ENCODE data around the gene MSH5. TPM values are rescaled to one million over a fixed set of nuclear protein-coding genes. Genes with fewer than 3 reads are reported as not detected.

Gene MSH5
- total and polyA plus RNA-seq, 9 of the 15 experiments (the other 6 are each of a cell fraction or from before 2014, with no cell fraction given), result 12.5 to 104 (median 46.6) TPM

DNA sequence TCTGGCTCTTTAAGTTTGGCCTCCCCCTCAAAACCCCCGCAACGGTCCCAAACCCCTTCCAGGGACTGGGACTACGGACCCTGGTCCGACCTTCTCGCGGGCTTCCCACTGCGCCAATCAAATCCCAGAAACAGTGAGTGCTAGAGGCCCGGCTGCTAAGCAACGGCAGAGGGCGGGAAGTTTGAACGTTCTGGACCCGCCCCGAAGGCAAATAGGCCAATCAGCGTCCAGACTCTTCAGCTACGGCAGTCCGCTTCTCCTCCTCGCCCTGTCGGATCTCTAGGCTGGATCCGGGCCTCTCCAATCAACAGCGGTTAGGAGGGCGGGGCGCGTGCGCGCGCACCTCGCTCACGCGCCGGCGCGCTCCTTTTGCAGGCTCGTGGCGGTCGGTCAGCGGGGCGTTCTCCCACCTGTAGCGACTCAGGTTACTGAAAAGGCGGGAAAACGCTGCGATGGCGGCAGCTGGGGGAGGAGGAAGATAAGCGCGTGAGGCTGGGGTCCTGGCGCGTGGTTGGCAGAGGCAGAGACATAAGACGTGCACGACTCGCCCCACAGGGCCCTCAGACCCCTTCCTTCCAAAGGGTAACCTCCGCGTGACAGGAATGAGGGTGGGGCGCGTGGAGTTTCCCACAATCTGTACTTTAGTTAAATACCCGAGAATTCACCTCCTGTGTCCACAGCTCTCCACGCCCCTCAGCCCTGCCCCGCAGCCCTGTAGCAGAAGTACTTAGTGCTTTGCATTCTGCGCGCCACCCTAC lies at the start of gene MSH5 (continued):
- TF ChIP-seq, protein P1, sequence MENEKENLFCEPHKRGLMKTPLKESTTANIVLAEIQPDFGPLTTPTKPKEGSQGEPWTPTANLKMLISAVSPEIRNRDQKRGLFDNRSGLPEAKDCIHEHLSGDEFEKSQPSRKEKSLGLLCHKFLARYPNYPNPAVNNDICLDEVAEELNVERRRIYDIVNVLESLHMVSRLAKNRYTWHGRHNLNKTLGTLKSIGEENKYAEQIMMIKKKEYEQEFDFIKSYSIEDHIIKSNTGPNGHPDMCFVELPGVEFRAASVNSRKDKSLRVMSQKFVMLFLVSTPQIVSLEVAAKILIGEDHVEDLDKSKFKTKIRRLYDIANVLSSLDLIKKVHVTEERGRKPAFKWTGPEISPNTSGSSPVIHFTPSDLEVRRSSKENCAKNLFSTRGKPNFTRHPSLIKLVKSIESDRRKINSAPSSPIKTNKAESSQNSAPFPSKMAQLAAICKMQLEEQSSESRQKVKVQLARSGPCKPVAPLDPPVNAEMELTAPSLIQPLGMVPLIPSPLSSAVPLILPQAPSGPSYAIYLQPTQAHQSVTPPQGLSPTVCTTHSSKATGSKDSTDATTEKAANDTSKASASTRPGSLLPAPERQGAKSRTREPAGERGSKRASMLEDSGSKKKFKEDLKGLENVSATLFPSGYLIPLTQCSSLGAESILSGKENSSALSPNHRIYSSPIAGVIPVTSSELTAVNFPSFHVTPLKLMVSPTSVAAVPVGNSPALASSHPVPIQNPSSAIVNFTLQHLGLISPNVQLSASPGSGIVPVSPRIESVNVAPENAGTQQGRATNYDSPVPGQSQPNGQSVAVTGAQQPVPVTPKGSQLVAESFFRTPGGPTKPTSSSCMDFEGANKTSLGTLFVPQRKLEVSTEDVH (IDR thresholded peaks at IDR 0.05; ENCODE audit: low read depth, partially characterized antibody), result no peak
- TF ChIP-seq TAF7 (tag; IDR thresholded peaks at IDR 0.05) (peak; percentile 96), XRCC3 (IDR thresholded peaks at IDR 0.05) (no peak), ZNF143 (CRISPR knock-in tag; IDR thresholded peaks at IDR 0.05) (peak; percentile 65), RFX5 (IDR thresholded peaks at IDR 0.05; ENCODE audit: low read depth, low read length) (peak; percentile 59; the same call in 1 of the 2 replicates), ZNF384 (IDR thresholded peaks at IDR 0.05; ENCODE audit: low read depth, low read length) (peak; percentile 49; the same call in 1 of the 2 replicates), ZNF778 (CRISPR knock-in tag; IDR thresholded peaks at IDR 0.05) (no peak), PHB2 (IDR thresholded peaks at IDR 0.05; ENCODE audit: low read depth) (no peak), SETDB1 (IDR thresholded peaks at IDR 0.05; ENCODE audit: low read length) (peak; percentile 14), CREM (IDR thresholded peaks at IDR 0.05; ENCODE audit: low read depth) (no peak), POLR2G (IDR thresholded peaks at IDR 0.05; ENCODE audit: low read depth, low read length) (peak; percentile 97), NFYB (IDR thresholded peaks at IDR 0.05; ENCODE audit: extremely low read depth, insufficient read length) (no peak), PHF21A (IDR thresholded peaks at IDR 0.05; ENCODE audit: borderline replicate concordance, low read depth) (no peak), SMAD3 (CRISPR knock-in tag; conservative IDR thresholded peaks at IDR 0.05) (peak; percentile 51; the same call in 1 of the 2 replicates), DACH1 (IDR thresholded peaks at IDR 0.05; ENCODE audit: partially characterized antibody) (no peak), ZNF57 (CRISPR knock-in tag; IDR thresholded peaks at IDR 0.05) (no peak; the same call in 1 of the 2 replicates), ZFPM2 (CRISPR knock-in tag; IDR thresholded peaks at IDR 0.05) (peak; percentile 91), TEAD2 (tag; IDR thresholded peaks at IDR 0.05) (no peak), OTX1 (CRISPR knock-in tag; IDR thresholded peaks at IDR 0.05) (peak; percentile 82; the same call in 1 of the 2 replicates), ZNF445 (CRISPR knock-in tag; IDR thresholded peaks at IDR 0.05; ENCODE audit: low read depth) (no peak; the same call in 1 of the 2 replicates), ASH1L (IDR thresholded peaks at IDR 0.05; ENCODE audit: borderline replicate concordance, low read depth, partially characterized antibody) (no peak), BCL6 (CRISPR knock-in tag; IDR thresholded peaks at IDR 0.05) (no peak; the same call in 1 of the 2 replicates), SMARCA5 (IDR thresholded peaks at IDR 0.05) (no peak)
- TF ChIP-seq, protein P2, sequence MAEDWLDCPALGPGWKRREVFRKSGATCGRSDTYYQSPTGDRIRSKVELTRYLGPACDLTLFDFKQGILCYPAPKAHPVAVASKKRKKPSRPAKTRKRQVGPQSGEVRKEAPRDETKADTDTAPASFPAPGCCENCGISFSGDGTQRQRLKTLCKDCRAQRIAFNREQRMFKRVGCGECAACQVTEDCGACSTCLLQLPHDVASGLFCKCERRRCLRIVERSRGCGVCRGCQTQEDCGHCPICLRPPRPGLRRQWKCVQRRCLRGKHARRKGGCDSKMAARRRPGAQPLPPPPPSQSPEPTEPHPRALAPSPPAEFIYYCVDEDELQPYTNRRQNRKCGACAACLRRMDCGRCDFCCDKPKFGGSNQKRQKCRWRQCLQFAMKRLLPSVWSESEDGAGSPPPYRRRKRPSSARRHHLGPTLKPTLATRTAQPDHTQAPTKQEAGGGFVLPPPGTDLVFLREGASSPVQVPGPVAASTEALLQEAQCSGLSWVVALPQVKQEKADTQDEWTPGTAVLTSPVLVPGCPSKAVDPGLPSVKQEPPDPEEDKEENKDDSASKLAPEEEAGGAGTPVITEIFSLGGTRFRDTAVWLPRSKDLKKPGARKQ (CRISPR knock-in tag; IDR thresholded peaks at IDR 0.05), result no peak
- TF ChIP-seq, protein P3, sequence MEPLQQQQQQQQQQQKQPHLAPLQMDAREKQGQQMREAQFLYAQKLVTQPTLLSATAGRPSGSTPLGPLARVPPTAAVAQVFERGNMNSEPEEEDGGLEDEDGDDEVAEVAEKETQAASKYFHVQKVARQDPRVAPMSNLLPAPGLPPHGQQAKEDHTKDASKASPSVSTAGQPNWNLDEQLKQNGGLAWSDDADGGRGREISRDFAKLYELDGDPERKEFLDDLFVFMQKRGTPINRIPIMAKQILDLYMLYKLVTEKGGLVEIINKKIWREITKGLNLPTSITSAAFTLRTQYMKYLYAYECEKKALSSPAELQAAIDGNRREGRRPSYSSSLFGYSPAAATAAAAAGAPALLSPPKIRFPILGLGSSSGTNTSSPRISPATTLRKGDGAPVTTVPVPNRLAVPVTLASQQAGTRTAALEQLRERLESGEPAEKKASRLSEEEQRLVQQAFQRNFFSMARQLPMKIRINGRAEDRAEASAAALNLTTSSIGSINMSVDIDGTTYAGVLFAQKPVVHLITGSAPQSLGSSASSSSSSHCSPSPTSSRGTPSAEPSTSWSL (CRISPR knock-in tag; IDR thresholded peaks at IDR 0.05; ENCODE audit: borderline replicate concordance), result 0 out of 2 replicates have a peak, but pooled peaks have one; percentile 68
